ENCODE results near the gene FXYD2.

DNA sequence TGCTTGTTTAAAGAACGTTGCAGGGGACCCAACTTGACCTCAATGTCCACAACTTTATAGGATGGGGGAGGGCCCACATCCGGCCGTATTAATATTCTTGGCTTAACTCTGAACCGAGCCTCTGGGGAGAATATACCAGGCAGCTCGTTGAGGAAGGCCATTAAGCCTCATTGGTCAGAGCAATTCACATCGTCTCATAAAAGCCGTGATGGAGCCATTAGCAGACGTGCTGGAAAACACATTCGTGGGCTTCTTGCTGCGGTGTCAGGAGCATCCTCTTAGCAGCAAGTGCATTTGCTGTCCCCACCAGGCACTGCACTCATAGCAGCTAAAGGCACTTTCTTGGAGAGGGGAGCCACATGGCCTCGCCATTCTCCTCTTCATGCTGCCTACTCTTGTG lies 42.4 kb downstream of the FXYD2 start:
- TF ChIP-seq, protein P1, sequence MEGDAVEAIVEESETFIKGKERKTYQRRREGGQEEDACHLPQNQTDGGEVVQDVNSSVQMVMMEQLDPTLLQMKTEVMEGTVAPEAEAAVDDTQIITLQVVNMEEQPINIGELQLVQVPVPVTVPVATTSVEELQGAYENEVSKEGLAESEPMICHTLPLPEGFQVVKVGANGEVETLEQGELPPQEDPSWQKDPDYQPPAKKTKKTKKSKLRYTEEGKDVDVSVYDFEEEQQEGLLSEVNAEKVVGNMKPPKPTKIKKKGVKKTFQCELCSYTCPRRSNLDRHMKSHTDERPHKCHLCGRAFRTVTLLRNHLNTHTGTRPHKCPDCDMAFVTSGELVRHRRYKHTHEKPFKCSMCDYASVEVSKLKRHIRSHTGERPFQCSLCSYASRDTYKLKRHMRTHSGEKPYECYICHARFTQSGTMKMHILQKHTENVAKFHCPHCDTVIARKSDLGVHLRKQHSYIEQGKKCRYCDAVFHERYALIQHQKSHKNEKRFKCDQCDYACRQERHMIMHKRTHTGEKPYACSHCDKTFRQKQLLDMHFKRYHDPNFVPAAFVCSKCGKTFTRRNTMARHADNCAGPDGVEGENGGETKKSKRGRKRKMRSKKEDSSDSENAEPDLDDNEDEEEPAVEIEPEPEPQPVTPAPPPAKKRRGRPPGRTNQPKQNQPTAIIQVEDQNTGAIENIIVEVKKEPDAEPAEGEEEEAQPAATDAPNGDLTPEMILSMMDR (conservative IDR thresholded peaks at IDR 0.05): no peak
- no peak for TF ChIP-seq EZH2 (IDR thresholded peaks at IDR 0.05; ENCODE audit: low read depth)

Measured in PC-9 (cell line).